ENCODE results near the gene GSE1.
A peak's percentile ranks its signal among the peaks of the same experiment; 100 is the strongest.

The GSE1 gene

GRCh38 chr16:85612191-85612800 lies 826 bp upstream of the GSE1 start:
- ChIA-PET CTCF (interaction anchor here (0.8 kb wide), 1 partner anchor 121 kb away, joined by 3 read pairs; no protein-coding TSS in a partner anchor), POLR2A (interaction anchor here (0.7 to 2.1 kb wide), 5 partner anchors 39 to 151 kb away, joined by 3 to 9 read pairs (median 3); no protein-coding TSS in a partner anchor)
- peak; percentile 50 for DNase-seq (ENCODE audit: extremely low spot score)
- no peak for TF ChIP-seq BHLHE40 (IDR thresholded peaks at IDR 0.05; ENCODE audit: borderline replicate concordance)
- no peak for TF ChIP-seq SP1 (IDR thresholded peaks at IDR 0.05)
- TF ChIP-seq ZNF384 (IDR thresholded peaks at IDR 0.05): no peak
- TF ChIP-seq L3MBTL2 (conservative IDR thresholded peaks at IDR 0.05): no peak
- no peak for TF ChIP-seq ELF4 (IDR thresholded peaks at IDR 0.05)
- TF ChIP-seq HDGF (IDR thresholded peaks at IDR 0.05; ENCODE audit: borderline replicate concordance): no peak
- no peak for TF ChIP-seq LEF1 (IDR thresholded peaks at IDR 0.05; ENCODE audit: borderline replicate concordance)
- no peak for TF ChIP-seq ARNT (IDR thresholded peaks at IDR 0.05)
- TF ChIP-seq TARDBP (IDR thresholded peaks at IDR 0.05): no peak
- no peak for TF ChIP-seq CTBP1 (IDR thresholded peaks at IDR 0.05; ENCODE audit: borderline replicate concordance)
- TF ChIP-seq FOXM1 (IDR thresholded peaks at IDR 0.05; ENCODE audit: borderline replicate concordance): no peak
- no peak for TF ChIP-seq FOXK2 (IDR thresholded peaks at IDR 0.05)
- no peak for TF ChIP-seq FOXA1 (IDR thresholded peaks at IDR 0.05)

- TF ChIP-seq FOXA1 (IDR thresholded peaks at IDR 0.05) (no peak), ELF4 (IDR thresholded peaks at IDR 0.05) (no peak), ARNT (IDR thresholded peaks at IDR 0.05) (no peak), TARDBP (IDR thresholded peaks at IDR 0.05) (no peak), SP1 (IDR thresholded peaks at IDR 0.05) (no peak), L3MBTL2 (conservative IDR thresholded peaks at IDR 0.05) (no peak), SUZ12 (IDR thresholded peaks at IDR 0.05) (no peak), CTBP1 (IDR thresholded peaks at IDR 0.05; ENCODE audit: borderline replicate concordance) (no peak), LEF1 (IDR thresholded peaks at IDR 0.05; ENCODE audit: borderline replicate concordance) (no peak), FOXM1 (IDR thresholded peaks at IDR 0.05; ENCODE audit: borderline replicate concordance) (no peak), HDGF (IDR thresholded peaks at IDR 0.05; ENCODE audit: borderline replicate concordance) (no peak), BHLHE40 (IDR thresholded peaks at IDR 0.05; ENCODE audit: borderline replicate concordance) (no peak), FOXK2 (IDR thresholded peaks at IDR 0.05) (no peak), NFRKB (IDR thresholded peaks at IDR 0.05) (no peak), ZNF384 (IDR thresholded peaks at IDR 0.05) (no peak)
- TF ChIP-seq, protein P1, sequence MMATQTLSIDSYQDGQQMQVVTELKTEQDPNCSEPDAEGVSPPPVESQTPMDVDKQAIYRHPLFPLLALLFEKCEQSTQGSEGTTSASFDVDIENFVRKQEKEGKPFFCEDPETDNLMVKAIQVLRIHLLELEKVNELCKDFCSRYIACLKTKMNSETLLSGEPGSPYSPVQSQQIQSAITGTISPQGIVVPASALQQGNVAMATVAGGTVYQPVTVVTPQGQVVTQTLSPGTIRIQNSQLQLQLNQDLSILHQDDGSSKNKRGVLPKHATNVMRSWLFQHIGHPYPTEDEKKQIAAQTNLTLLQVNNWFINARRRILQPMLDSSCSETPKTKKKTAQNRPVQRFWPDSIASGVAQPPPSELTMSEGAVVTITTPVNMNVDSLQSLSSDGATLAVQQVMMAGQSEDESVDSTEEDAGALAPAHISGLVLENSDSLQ (IDR thresholded peaks at IDR 0.05): no peak
- ChIA-PET POLR2A (interaction anchor here (0.6 to 2.1 kb wide), 6 partner anchors 16 to 161 kb away, joined by 3 to 9 read pairs (median 3); no protein-coding TSS in a partner anchor), CTCF (interaction anchor here (0.6 to 2.7 kb wide), 5 partner anchors 52 to 292 kb away, joined by 3 to 10 read pairs (median 4); no protein-coding TSS in a partner anchor)
- DNase-seq (ENCODE audit: extremely low spot score): peak; percentile 71
These were observed 649 bp downstream of the GSE1 start for GRCh38 chr16:85613604-85614337.

- no peak for DNase-seq (ENCODE audit: extremely low spot score)
- TF ChIP-seq TARDBP (IDR thresholded peaks at IDR 0.05) (no peak), L3MBTL2 (conservative IDR thresholded peaks at IDR 0.05) (0 out of 2 replicates have a peak, but pooled peaks have one; percentile 38)
- POLR2A ChIA-PET: interaction anchor here (0.6 to 0.9 kb wide), 2 partner anchors 15 to 161 kb away, joined by 3 read pairs; no protein-coding TSS in a partner anchor
- CTCF ChIA-PET: interaction anchor here (0.5 to 2.7 kb wide), 8 partner anchors 16 to 474 kb away, joined by 3 to 10 read pairs (median 5); no protein-coding TSS in a partner anchor
These were observed 1.4 kb downstream of the GSE1 start for GRCh38 chr16:85614338-85615013.

GRCh38 chr16:85615014-85615851 lies 2.1 kb downstream of the GSE1 start:
- DNase-seq (ENCODE audit: extremely low spot score): no peak
- ChIA-PET CTCF (interaction anchor here (0.5 to 2.7 kb wide), 25 partner anchors 9 to 699 kb away, joined by 3 to 19 read pairs (median 6); no protein-coding TSS in a partner anchor), POLR2A (interaction anchor here (1.3 to 1.9 kb wide), 3 partner anchors 11 to 62 kb away, joined by 4 to 8 read pairs (median 6); no protein-coding TSS in a partner anchor)
- TF ChIP-seq CTBP1 (IDR thresholded peaks at IDR 0.05; ENCODE audit: borderline replicate concordance) (peak; percentile 3; the same call in 1 of the 2 replicates), SP1 (IDR thresholded peaks at IDR 0.05) (no peak)

- POLR2A ChIA-PET: interaction anchor here (1.3 to 1.9 kb wide), 3 partner anchors 10 to 63 kb away, joined by 4 to 8 read pairs (median 6); no protein-coding TSS in a partner anchor
- CTCF ChIA-PET: interaction anchor here (0.5 to 2.7 kb wide), 34 partner anchors 8 to 1019 kb away, joined by 3 to 19 read pairs (median 4); partner anchors contain the start of gene GINS2
- no peak for TF ChIP-seq HDGF (IDR thresholded peaks at IDR 0.05; ENCODE audit: borderline replicate concordance)
- no peak for TF ChIP-seq FOXA1 (IDR thresholded peaks at IDR 0.05)
- no peak for TF ChIP-seq NFRKB (IDR thresholded peaks at IDR 0.05)
- TF ChIP-seq CTBP1 (IDR thresholded peaks at IDR 0.05; ENCODE audit: borderline replicate concordance): no peak
- TF ChIP-seq ELF4 (IDR thresholded peaks at IDR 0.05): no peak
- TF ChIP-seq ARNT (IDR thresholded peaks at IDR 0.05): no peak
- TF ChIP-seq, protein P1 (IDR thresholded peaks at IDR 0.05): no peak
- no peak for TF ChIP-seq BHLHE40 (IDR thresholded peaks at IDR 0.05; ENCODE audit: borderline replicate concordance)
- no peak for TF ChIP-seq SUZ12 (IDR thresholded peaks at IDR 0.05)
- no peak for TF ChIP-seq TARDBP (IDR thresholded peaks at IDR 0.05)
- TF ChIP-seq FOXM1 (IDR thresholded peaks at IDR 0.05; ENCODE audit: borderline replicate concordance): no peak
- TF ChIP-seq SP1 (IDR thresholded peaks at IDR 0.05): no peak
- no peak for TF ChIP-seq ZNF384 (IDR thresholded peaks at IDR 0.05)
- no peak for TF ChIP-seq LEF1 (IDR thresholded peaks at IDR 0.05; ENCODE audit: borderline replicate concordance)
- DNase-seq (ENCODE audit: extremely low spot score): peak; percentile 84
These were observed 2.9 kb downstream of the GSE1 start for GRCh38 chr16:85615852-85616606.
